GM18511 (cell line): Measurements from ENCODE around the gene DTL.

Experiments used
- ATAC-seq: cut with Tn5 transposase; IDR thresholded peaks from one replicate; pipeline ENCODE4 v1.9.1; 2021; ENCODE audit warnings: mild to moderate bottlenecking, moderate library complexity; ENCODE audit not compliant: unreplicated experiment

Gene DTL

DNA sequence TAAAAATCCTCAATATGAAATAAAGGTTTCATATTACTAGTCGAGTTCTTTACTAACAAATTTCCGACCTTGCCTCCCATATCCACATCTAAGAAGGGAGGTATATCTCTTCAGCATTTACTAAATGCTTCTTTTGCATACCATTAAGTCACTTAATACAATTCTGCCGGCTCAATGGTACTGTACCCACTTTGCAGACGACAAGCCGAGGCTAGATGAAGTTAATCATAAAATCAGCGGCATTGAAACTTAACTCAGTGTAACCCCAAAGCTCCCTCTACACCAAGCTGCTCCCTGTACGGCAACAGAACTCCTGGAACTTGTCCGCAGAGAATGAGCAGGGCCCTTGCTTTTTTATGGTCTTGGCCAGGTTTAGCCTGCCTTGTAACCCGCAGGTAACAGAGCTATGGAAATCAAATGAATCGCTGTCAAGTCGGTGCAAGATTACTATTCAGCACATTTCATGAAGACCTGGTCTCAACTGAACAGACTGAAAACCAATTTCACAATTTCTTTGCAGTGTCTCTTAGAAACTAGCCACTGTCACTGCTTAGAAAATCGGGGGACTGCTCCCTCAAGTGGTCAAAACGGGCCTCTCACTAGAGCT, 929 bp upstream of the DTL start:
- ATAC-seq, result peak; percentile 2

DNA sequence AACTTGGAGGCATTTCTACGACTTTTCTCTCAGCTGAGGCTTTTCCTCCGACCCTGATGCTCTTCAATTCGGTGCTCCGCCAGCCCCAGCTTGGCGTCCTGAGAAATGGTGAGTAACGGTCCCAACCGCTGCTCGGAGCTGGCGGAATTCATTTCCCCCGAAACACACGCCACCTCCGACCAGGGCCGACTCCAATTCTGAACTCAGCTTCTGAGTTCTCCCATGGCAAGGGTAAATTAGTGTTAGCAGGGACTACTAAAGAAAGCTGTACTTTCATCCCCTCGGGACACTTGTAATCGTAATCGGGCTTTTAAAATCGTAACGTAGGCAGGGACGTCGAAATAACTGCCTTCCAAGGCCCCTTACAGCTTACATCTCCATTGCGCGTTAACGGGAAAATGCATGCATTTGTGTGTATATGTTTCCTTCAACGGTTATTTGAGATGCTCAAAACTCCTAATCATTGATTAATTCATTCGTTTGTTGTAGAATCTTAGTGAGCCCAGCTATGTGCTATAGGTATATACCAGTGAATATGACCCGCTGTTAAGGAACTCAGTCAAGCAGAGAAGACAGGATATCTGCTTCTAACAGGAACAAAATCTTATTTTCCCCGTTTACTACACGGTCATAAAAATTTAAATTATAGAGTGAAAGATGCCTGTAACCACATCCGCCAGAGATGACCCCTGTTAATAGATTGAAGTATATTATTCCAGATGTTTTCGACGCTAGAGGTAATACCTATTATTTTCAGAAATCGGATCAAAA, 472 bp downstream of the DTL start:
- peak; percentile 14 for ATAC-seq

DNA sequence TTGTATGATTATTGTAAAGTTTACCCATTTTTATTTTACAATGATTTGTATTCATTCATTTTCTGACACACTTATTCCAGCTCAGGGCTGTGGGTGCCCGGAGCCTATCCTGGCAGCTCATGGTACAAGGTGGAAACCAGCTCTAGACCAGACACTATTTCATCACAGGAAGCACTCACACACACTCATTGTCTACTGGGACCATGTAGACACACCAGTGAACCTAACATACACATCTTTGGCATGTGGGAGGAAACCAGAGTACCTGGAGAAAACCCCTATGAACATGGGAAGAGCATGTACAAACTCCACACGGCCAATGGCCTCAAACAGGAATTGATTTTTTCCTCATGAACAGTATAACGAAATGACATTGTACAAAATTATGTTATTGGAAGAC, 2.4 kb downstream of the DTL start:
- no peak for ATAC-seq

DNA sequence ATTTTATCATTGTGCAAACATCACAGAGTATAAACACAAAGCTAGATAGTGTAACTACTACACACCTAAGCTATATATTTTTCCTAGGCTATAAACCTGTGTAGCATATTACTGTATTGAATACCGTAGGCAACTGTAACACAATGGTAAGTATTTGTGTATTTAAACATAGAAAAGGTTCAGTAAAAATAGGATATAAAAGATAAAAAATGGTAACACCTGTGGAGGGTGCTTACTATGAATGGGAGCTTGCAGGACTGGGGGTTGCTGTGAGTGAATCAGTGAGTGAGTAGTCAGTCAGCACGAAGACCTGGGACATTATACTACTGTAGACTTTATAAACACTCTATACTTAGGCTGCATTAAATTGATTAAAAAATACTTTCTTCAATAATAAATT, 4.1 kb downstream of the DTL start:
- no peak for ATAC-seq

DNA sequence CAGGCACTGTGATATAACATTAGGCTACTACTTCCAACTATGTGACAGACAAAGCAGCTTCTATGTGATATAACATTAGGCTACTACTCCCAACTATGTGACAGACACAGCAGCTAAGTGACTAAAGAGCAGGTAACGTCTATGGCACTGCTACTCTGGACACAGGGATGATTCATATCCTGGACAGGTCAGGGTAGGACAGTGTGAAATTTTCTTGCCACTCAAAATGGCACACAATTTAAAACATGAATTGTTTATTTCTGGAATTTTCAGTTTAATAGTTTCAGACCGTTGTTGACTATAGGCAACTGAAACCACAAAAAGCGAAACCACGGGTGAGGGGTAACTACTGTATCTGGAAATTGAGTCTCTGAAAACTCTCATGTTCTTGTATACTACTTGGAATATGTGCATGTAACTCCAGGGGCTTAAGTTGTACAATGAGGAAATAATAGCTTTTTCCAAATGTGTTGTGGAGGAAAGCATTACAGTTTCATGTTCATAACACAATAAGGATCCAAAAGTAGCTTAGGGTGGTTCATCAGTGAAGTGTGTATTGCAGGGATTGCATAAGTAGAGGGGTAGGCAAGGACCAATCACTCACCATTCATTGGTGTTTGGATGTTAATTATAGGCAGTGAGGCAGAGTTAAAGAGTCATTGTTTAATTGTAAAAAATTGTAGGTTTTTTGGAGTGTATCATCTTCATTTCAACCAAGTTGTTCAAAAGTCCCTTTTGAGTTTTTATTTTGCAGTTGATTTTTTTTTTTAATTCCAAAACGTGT, 5.3 kb downstream of the DTL start:
- ATAC-seq, result no peak

DNA sequence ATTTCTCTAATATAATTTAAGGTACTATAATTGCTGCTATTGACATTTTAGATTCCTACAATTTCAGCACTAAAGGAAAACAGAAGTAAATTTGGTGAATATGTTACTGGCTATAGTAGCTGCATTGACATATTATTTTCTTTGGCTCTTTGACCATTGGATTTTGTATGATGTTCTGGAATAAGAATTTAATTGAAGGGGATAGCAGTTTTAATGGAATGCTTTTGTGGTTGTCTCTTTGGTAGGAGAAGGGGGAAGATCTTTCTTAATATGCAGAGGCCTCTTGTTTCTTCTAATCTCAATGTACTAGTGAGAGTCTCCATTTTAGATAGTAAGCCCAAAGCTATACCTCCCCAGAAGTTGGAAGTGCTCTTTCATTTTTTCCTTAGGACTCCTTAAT, 6.9 kb downstream of the DTL start:
- ATAC-seq, result no peak

DNA sequence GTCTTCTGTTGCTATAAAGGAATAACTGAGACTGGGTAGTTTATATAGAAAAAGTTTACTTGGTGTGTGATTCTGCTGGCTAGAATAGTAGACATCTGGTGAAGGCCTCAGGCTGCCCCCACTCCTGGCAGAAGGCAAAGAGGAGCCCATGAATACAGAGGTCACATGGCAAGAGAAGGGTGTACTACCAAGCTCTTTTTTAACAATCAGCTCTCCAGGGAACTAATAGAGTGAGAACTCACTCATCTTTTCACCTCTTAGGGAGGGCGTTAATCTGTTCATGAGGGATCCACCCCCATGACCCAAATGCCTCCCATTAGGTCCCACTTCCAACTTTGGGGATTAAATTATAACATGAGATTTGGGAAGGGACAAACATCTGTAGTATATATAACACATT, 9.3 kb downstream of the DTL start:
- ATAC-seq, result no peak

DNA sequence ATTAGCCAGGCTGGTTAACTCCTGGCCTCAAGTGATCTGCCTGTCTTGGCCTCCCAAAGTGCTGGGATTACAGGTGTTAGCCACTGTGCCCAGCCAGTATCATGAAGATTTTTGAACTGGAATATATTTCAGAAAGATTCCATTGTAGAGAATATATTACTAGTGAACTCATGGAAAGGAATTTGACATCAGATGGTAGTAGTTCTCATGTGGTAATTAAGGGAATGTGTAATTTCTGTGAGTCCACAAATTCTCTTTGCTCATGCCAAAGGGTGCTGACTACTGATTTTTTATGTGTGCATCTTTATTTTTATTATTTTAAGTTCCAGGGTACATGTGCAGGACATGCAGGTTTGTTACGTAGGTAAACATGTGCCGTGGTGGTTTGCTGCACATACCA, 10.4 kb downstream of the DTL start:
- no peak for ATAC-seq

DNA sequence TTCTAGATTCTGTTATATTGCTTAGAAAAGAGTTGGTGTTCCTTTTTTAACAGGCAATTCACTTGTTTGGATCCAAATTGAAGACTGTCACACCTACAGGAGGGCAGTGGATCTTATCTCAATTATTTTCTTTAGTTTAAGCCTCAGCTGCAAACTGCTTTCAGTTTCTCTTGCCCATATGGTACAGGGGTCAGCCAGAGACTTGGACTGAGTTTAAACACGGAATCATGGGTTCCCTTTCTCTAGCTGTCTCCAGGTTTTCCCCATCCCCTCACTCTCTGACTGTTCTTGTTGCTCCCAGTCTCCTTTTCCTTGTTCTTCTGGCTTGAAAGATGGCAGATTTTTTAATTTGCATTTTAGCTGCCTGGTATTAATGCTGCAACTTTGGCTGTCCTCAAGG, 18.4 kb downstream of the DTL start:
- ATAC-seq, result no peak

DNA sequence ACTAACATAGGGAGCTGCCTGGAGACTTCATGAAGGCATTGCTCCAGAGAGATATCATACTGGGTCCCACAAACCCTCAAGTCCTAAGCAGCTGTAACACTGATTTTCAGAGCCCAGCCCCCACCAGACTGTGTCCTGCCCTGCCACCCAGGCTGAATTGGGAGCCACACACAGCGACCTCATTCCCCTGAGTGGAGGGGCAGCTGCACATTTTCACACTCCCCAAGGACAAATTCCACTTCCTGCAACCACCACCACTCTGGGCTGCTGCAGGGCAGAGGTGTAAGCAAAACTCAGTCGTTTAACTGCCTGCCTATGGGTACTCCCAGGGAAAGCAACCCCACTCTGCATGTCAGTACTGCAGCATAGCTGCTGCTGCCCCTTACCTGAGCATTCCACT, 19.8 kb downstream of the DTL start:
- ATAC-seq, result no peak

DNA sequence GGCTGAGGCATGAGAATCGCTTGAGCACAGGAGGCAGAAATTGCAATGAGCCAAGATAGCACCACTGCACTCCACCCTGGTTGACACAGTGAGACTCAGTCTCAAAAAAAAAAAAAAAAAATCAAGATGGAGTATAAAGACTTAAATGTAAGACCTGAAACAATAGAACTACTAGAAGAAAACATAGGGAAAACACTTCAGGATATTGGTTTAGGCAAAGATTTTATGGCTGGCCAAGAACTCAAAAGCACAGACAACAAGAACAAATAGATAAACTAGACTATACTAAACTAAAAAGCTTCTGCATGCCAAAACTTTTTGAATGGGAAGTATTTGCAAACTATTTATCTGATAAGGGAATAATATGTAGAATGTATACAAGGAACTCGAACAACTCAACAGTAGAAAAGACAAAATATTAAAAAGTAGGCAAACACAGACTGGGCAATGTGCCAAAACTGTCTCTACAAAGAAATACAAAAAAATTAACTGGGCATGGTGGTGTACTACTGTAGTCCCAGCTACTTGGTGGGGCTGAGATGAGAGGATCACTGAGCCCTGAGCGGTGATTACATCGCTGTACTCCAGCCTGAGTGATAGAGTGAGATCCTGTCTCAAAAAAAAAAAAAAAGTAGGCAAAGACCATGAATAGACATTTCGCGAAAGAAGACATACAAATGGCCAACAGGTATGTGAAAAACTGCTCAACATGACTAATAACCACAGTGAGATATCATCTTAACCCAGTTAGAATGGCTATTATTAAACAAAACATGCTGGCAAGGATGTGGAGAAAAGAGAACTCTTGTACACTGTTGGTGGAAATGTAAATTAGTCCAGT, 25.3 kb downstream of the DTL start:
- ATAC-seq, result no peak

DNA sequence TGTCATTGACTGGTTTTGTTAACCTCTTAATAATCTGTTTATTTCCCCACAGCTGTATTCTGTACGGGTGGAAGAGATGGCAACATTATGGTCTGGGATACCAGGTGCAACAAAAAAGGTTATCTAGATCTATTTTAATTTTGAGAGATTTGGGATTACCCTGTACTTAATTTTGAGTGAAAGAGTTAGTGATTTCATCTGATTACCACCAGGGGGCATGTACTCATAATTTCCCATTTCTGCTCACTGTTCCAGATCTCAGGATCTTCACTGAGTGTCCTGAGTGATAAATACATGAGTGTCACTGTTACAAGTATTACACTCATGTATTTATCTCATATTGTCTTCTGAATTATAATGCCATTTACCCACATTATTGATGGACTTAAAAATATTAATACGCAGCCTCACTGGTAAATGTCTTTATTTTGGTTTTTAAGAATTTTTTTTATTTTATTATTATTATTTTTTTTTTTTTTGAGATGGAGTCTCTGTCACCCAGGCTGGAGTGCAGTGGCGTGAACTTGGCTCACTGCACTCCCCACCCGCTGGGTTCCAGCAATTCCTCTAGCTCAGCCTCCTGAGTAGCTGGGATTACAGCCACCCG, 27.4 kb downstream of the DTL start:
- ATAC-seq, result no peak

DNA sequence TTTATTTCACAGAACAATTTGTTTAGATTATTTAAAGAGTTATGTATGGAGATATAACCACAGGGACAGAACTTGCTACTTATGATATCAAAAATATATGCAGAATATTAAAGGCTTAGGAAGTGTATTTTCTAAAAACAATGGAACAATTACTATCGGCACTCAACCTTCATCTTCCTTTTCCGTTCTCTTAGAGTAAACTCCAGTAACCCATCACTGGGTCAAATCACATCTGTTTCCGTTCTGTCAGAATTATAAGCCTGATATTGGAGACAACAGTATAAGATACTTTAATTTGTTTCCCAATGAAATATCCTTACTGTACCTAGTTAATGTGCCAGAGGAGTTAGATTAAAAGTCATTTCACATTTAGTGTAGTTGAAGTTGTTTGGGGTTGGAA, 32.2 kb downstream of the DTL start:
- ATAC-seq, result no peak

DNA sequence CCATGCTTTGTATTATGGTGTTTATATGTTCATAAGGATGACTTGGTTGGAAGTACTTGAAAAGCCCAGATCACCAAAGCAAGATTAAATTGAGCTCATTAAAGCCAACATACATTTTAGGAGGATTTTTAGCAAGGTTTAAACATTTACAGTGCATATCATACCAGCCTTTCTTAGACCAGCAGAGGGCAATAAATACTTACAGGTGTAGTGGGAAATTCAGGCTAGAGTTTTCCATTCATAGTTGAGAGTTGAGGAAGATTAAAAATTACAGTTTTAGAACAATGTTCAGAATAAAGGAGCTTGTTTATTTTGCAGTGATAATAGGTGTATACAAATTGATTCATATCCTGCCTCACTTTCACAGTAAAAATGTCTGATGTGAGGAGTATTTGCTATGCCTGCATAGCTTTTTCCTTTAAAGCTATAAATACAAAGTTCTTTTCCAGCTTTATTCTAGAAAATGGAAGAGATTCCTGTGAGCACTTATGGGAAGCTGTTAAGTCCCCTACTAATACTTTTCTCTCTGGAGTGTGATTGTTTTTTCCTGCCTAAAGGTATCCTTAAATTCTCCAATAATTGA, 35.3 kb downstream of the DTL start:
- no peak for ATAC-seq

DNA sequence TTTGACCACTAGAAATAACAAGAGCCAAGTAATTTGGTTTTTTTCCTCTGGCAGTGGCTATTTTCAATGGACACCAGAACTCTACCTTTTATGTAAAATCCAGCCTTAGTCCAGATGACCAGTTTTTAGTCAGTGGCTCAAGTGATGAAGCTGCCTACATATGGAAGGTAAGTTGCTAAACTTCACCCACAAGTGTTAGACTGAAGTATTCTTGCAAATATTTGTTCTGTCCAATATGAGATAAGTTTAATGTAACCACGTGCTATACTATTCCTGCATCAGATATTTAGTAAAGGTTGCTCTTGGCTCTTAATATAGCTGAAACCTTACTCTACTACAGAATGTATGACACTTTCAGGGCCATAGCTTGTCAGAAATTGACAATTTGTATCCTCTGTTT, 36.5 kb downstream of the DTL start:
- ATAC-seq, result no peak

DNA sequence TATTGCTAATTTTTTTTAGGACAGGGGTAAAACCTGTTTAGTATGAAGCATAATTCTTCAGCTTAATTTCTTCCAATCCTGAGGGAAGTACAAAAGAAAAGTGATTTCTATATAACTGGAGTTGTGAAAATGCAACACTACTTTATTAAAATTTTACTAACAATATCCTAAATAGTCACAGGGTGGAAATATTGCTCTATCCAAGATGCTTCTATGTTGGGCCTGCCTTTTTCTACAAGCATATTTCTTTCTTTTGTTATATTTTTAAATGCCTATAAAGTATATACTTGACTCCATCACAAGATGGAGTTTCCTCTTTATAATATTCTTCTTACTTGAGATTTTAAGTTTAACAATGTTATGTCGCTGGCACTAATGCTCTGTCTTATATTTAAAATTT, 37.9 kb downstream of the DTL start:
- no peak for ATAC-seq

DNA sequence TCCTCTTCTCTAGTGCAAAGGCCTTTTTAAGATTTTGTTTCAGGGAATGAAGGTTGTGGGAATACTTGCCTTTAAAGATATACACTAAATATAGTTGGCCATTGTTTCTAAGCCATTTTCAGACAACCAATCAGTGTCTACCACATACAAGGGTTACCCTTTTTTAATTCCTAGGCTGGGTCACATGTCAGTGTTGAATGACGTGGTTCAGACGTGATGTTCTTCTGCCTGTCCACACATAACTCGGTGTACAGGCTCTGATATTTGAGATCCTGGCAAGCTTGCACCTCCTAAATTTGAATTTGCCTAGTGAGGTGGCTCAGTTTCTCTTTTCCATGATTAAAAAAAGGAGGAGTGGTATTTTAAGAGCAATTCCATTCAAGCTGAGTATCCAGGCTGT, 38.8 kb downstream of the DTL start:
- no peak for ATAC-seq

DNA sequence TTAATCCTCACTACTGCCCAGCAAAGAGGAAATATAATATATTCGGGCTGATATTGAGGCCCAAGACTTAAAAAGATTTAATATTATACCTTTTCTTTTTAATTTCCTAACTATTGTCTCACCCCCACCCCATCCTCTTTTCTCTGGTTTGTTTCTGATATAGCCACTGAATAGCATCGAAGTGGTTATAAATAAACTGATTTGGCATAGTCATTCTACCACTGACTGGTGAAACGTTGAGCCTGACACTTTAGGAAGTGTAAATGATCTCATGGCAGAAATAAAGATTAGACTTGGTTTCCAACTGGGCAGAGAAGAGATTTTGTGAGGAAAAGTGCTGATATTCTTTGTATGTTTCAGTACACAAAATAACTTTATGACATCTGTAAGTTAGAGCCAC, 39.3 kb downstream of the DTL start:
- no peak for ATAC-seq

DNA sequence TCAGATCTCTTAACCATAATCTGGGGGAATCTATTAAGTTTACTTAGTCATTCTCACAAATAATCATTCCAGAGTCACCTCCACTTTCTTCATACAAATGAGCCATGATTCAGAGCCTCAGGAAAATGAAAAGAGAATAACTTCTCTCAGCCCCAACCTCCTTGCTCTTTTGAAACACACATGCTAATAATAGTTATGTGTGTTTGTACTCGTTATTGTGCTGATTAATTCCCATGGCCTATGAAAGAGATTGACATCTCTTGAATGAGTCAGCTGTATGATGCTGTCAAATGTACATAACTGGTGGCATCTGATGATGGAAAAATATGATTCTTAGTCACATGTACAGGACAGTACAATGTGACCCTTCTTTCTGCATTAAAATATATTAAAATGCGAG, 41.5 kb downstream of the DTL start:
- ATAC-seq, result no peak

DNA sequence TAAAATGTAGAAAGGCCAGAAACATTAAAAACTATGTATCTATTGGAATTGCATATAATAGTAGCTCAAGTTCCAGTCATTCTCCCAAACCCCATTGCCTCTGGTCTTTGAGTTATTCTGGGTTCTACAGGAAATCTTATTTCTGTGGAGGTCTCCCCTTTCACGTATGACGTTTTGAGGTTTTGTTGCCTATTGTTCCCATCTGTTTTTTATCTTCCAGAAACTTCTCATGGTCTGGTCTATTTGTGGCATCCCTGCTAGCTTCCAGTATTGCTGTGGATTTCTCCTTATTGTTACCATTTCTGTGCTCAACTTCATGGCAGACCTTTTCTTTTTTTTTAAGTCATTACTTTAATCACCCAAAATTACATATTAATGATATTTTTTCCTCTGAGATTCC, 43.3 kb downstream of the DTL start:
- no peak for ATAC-seq
